ENCODE results near the gene EXOC4.

DNA sequence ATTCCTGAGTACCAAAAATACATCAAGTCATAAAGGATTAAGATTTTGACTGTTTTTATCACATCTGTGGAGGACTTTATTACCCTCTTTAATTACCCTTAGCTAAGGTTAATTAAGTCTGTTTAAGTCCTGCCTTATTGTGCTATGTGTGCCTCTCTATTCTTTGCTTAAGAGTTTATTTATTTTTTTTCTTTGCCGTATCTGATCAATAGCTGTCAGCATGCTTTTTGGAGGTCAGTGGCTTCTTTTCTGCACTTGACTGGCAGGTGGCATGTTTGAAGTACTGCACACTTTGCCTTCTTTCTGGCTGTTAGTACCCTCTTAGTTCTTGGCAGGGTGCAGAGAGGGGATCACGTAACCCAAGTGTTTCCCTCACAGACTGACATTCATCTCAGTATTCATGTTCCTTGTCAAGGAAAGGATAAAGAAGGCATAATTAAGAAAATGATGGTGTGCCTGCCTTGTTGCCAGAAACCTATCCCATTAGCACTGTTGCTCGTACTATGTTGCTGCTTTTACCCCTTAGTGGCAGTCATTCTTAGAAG is 225.8 kb downstream of the EXOC4 start:
- TF ChIP-seq, protein P1, sequence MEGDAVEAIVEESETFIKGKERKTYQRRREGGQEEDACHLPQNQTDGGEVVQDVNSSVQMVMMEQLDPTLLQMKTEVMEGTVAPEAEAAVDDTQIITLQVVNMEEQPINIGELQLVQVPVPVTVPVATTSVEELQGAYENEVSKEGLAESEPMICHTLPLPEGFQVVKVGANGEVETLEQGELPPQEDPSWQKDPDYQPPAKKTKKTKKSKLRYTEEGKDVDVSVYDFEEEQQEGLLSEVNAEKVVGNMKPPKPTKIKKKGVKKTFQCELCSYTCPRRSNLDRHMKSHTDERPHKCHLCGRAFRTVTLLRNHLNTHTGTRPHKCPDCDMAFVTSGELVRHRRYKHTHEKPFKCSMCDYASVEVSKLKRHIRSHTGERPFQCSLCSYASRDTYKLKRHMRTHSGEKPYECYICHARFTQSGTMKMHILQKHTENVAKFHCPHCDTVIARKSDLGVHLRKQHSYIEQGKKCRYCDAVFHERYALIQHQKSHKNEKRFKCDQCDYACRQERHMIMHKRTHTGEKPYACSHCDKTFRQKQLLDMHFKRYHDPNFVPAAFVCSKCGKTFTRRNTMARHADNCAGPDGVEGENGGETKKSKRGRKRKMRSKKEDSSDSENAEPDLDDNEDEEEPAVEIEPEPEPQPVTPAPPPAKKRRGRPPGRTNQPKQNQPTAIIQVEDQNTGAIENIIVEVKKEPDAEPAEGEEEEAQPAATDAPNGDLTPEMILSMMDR (IDR thresholded peaks at IDR 0.05): no peak
- TF ChIP-seq EP300 (IDR thresholded peaks at IDR 0.05) (no peak), POLR2AphosphoS5 (IDR thresholded peaks at IDR 0.05) (no peak)
